Neuron (in vitro differentiated cells): ENCODE data around the gene SHROOM3.

Experiments used
- H2AFZ ChIP-seq: one replicate; pipeline ENCODE4 v1.6.1; 2013; ENCODE audit warnings: low read depth, mild to moderate bottlenecking, inconsistent platforms, low read length, moderate library complexity
- H3K27me3 ChIP-seq: one replicate; pipeline ENCODE4 v1.6.1; 2013; ENCODE audit warnings: low read length; ENCODE audit not compliant: insufficient read depth
- H3K36me3 ChIP-seq: one replicate; pipeline ENCODE4 v1.6.1; 2013; ENCODE audit warnings: low read length; ENCODE audit not compliant: insufficient read depth
- H3K4me1 ChIP-seq: one replicate; pipeline ENCODE4 v1.6.1; 2013; ENCODE audit warnings: low read length; ENCODE audit not compliant: insufficient read depth
- H3K4me3 ChIP-seq: 2 replicates; pipeline ENCODE4 v1.5.1; 2013; ENCODE audit warnings: mild to moderate bottlenecking, low read length, moderate library complexity
- H3K9me3 ChIP-seq: one replicate; pipeline ENCODE4 v1.6.1; 2013; ENCODE audit warnings: low read length

SHROOM3 gene

GRCh38 chr4:76694056-76694455, 259.0 kb downstream of the SHROOM3 start:
- H3K4me1 ChIP-seq, result peaks cover 68% of the 10 kb centered on the region
- no peak overlapping the region for H2AFZ ChIP-seq
- no peaks in the 10 kb centered on the region for H3K27me3 ChIP-seq
- H3K9me3 ChIP-seq, result no peaks in the 10 kb centered on the region
- H3K36me3 ChIP-seq, result peaks cover 6% of the 10 kb centered on the region
- no peak overlapping the region for H3K4me3 ChIP-seq

GRCh38 chr4:76696109-76696508, 261.1 kb downstream of the SHROOM3 start:
- no peak overlapping the region for H3K4me3 ChIP-seq
- H3K9me3 ChIP-seq, result no peaks in the 10 kb centered on the region
- peaks cover 58% of the 10 kb centered on the region for H3K4me1 ChIP-seq
- H3K36me3 ChIP-seq, result peaks cover 9% of the 10 kb centered on the region
- H2AFZ ChIP-seq, result no peak overlapping the region
- H3K27me3 ChIP-seq, result no peaks in the 10 kb centered on the region

GRCh38 chr4:76697129-76697803, 262.2 kb downstream of the SHROOM3 start:
- Histone ChIP-seq H3K36me3 (peaks cover 9% of the 10 kb centered on the region), H3K4me3 (no peak overlapping the region), H2AFZ (no peak overlapping the region), H3K4me1 (peaks cover 51% of the 10 kb centered on the region), H3K9me3 (no peaks in the 10 kb centered on the region), H3K27me3 (no peaks in the 10 kb centered on the region)

- H3K4me1 ChIP-seq, result peaks cover 54% of the 10 kb centered on the region
Observed at GRCh38 chr4:76698141-76698540, 263.1 kb downstream of the SHROOM3 start.

GRCh38 chr4:76699751-76700310, 264.8 kb downstream of the SHROOM3 start:
- Histone ChIP-seq H3K27me3 (no peaks in the 10 kb centered on the region), H3K9me3 (no peaks in the 10 kb centered on the region), H2AFZ (no peak overlapping the region), H3K4me1 (peaks cover 45% of the 10 kb centered on the region), H3K36me3 (peaks cover 4% of the 10 kb centered on the region), H3K4me3 (no peak overlapping the region)

More at GRCh38 chr4:76698141-76698540, 263.1 kb downstream of the SHROOM3 start:
- Histone ChIP-seq H3K27me3 (no peaks in the 10 kb centered on the region), H3K9me3 (no peaks in the 10 kb centered on the region), H3K36me3 (peaks cover 3% of the 10 kb centered on the region), H3K4me3 (no peak overlapping the region), H2AFZ (no peak overlapping the region)

GRCh38 chr4:76702440-76703122, 267.6 kb downstream of the SHROOM3 start:
- no peak overlapping the region for H3K4me3 ChIP-seq
- H3K36me3 ChIP-seq, result peaks cover 12% of the 10 kb centered on the region
- H3K27me3 ChIP-seq, result no peaks in the 10 kb centered on the region
- H3K9me3 ChIP-seq, result peaks cover 2% of the 10 kb centered on the region
- peaks cover 18% of the 10 kb centered on the region for H3K4me1 ChIP-seq
- no peak overlapping the region for H2AFZ ChIP-seq

GRCh38 chr4:76703123-76703490, 268.1 kb downstream of the SHROOM3 start:
- Histone ChIP-seq H3K4me3 (no peak overlapping the region), H3K9me3 (peaks cover 2% of the 10 kb centered on the region), H3K36me3 (peaks cover 12% of the 10 kb centered on the region), H2AFZ (no peak overlapping the region), H3K27me3 (no peaks in the 10 kb centered on the region), H3K4me1 (peaks cover 13% of the 10 kb centered on the region)

GRCh38 chr4:76703676-76704075, 268.6 kb downstream of the SHROOM3 start:
- Histone ChIP-seq H3K4me3 (no peak overlapping the region), H3K36me3 (peaks cover 12% of the 10 kb centered on the region), H2AFZ (no peak overlapping the region), H3K9me3 (peaks cover 2% of the 10 kb centered on the region), H3K4me1 (peaks cover 8% of the 10 kb centered on the region), H3K27me3 (no peaks in the 10 kb centered on the region)

GRCh38 chr4:76704133-76704881, 269.3 kb downstream of the SHROOM3 start:
- H3K4me3 ChIP-seq, result no peak overlapping the region
- peaks cover 12% of the 10 kb centered on the region for H3K36me3 ChIP-seq
- H3K9me3 ChIP-seq, result peaks cover 2% of the 10 kb centered on the region
- H3K4me1 ChIP-seq, result peaks cover 10% of the 10 kb centered on the region
- no peak overlapping the region for H2AFZ ChIP-seq
- no peaks in the 10 kb centered on the region for H3K27me3 ChIP-seq

GRCh38 chr4:76705472-76705871, 270.4 kb downstream of the SHROOM3 start:
- H3K4me3 ChIP-seq, result no peak overlapping the region
- H2AFZ ChIP-seq, result no peak overlapping the region
- peaks cover 20% of the 10 kb centered on the region for H3K36me3 ChIP-seq
- H3K27me3 ChIP-seq, result no peaks in the 10 kb centered on the region
- H3K9me3 ChIP-seq, result peaks cover 2% of the 10 kb centered on the region
- peaks cover 13% of the 10 kb centered on the region for H3K4me1 ChIP-seq

GRCh38 chr4:76706581-76706980, 271.6 kb downstream of the SHROOM3 start:
- peaks cover 13% of the 10 kb centered on the region for H3K4me1 ChIP-seq
- peaks cover 31% of the 10 kb centered on the region for H3K36me3 ChIP-seq
- H3K27me3 ChIP-seq, result no peaks in the 10 kb centered on the region

GRCh38 chr4:76708971-76709771, 274.1 kb downstream of the SHROOM3 start:
- H3K36me3 ChIP-seq, result peaks cover 52% of the 10 kb centered on the region
- H3K4me3 ChIP-seq, result no peak overlapping the region
- no peaks in the 10 kb centered on the region for H3K27me3 ChIP-seq
- peaks cover 2% of the 10 kb centered on the region for H3K9me3 ChIP-seq
- H3K4me1 ChIP-seq, result peaks cover 6% of the 10 kb centered on the region
- no peak overlapping the region for H2AFZ ChIP-seq

More at GRCh38 chr4:76706581-76706980, 271.6 kb downstream of the SHROOM3 start:
- H2AFZ ChIP-seq, result no peak overlapping the region
- no peak overlapping the region for H3K4me3 ChIP-seq
- peaks cover 2% of the 10 kb centered on the region for H3K9me3 ChIP-seq
